GM23248 (cell line): ENCODE results near the gene ADISSP.

Source experiments
- EZH2 ChIP-seq: fragments of 200-600 bp; sonication (generic); IDR thresholded peaks from 2 replicates; pipeline ENCODE4 v1.6.1; 2018; ENCODE audit warnings: antibody characterized with exemption, mild to moderate bottlenecking; ENCODE audit not compliant: insufficient read depth, poor library complexity, severe bottlenecking
- EZH2phosphoT487 ChIP-seq: fragments of 200-600 bp; sonication (generic); IDR thresholded peaks from 2 replicates; pipeline ENCODE4 v1.6.1; 2018; ENCODE audit warnings: antibody characterized with exemption, moderate library complexity, mild to moderate bottlenecking, low read depth; ENCODE audit not compliant: insufficient read depth

DNA sequence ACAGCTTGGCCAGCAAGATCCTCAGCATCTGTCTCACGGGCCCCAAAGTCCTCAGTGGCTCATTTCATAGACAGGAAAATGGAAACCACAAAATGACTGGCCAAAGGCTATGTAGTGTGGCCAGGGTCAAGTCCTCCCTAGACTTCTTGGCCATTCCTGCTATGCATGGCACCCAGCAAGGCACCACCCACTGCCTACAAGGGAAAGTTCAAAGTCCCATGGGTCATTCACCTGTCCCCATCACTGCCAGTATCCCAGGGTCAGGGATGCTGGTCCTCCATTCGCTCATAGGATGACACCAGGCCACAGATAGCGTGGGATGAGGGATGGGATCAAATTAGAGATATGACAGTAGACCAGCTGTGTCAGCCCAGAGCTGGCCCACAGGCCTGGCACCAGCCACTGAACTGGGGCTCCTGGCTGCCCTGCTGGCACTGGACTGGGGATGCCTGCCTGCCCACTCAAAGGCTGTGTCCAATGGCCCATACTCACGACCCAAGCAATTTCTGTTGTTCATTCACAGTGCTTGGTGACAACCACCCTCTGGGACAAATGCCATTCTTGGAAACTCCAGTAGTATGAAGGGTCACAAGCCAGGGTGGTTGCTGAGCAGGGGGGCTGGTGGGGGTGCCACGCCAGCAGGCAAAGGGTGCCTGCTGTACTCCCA is 11.6 kb downstream of the ADISSP start:
- TF ChIP-seq EZH2phosphoT487 (no peak), EZH2 (no peak)
